H54 (cell line): ENCODE results near the gene MYL10.

ENCODE experiments used
- DNase-seq: peaks from one replicate; pipeline ENCODE4 v3.0.0; 2011; ENCODE audit warnings: low spot score, mixed read lengths; ENCODE audit not compliant: insufficient read length
- FAIRE-seq: peaks from 3 replicates; lab custom pipeline; 2011; peaks lifted over from hg19 to GRCh38; lab: Jason Lieb, UNC
- POLR2A ChIP-seq: IDR thresholded peaks from 2 replicates; pipeline ENCODE4 v1.6.1; 2011; ENCODE audit warnings: low read depth, mild to moderate bottlenecking, low read length

Gene MYL10

DNA sequence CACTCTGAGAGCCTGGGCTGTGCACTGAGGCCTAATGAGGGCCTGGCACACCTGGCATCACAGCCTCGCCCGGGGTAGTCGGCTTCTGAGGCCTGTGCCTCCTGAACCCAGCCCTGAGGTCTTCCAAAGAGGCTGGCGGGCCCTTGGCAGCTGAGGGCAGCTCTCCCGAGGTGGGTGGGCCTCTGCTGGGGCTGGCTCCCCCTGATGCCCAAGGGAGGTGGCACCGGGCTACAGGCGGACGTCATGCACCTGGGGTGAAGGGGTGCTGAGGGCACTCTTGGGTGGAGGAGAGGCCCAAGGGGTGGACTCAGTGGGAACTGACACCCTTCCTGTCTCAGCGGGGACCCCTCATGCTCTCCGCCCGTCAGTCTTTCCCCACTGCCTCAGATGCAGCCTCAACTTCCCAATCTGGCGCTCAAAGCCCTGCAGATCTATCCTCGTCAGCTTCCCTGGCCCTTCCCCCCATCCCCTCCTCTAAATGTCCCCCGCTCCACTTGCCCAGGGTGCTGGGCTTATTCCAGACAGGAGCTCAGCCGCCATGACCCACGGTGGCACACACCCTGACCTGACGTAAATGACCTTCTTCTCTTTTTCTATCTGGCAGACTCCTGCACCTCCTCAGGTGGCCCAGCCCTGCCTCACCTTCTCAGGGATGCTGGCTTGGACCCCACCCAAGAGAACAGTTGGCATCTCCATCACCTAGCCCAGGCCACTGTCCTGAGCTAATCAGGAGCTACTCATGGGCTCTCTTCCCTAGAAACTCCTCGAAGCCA, 38.2 kb downstream of the MYL10 start:
- DNase-seq (no peak), FAIRE-seq (no peak)
- TF ChIP-seq POLR2A, result no peak

DNA sequence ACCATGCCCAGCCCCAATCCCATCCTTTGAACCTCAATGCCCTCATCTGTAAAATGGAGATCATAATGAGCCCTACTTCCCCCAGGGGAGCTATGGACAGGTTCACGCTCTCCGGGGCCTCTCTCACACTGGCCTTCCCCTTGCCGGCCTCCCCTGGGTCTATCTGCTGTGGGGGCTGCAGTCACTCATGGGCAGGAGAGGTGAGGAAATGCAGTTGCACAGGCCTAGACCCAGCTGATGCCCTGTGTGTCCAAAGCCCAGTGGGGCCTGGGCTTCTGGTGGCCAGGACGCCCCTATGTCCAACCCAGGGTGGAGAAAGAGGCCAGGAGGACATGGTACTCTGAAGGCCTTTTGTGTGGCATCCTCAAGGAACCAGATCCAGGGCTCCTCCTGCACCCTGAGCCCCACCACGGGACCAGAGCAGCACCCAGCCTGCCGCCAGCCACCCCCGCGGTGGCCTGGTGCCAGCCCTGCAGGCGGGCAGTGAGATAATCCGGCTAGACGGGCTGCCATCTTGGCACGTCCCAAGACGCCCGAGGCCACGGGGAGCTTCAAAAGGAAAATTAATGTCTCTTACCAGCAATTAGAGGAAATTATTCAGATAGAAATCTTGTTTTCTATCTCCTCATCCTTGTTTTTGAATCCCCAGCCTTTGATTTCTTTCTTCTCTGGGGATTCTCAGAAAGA, 39.0 kb downstream of the MYL10 start:
- FAIRE-seq, result no peak
- TF ChIP-seq POLR2A, result no peak
- DNase-seq, result no peak

DNA sequence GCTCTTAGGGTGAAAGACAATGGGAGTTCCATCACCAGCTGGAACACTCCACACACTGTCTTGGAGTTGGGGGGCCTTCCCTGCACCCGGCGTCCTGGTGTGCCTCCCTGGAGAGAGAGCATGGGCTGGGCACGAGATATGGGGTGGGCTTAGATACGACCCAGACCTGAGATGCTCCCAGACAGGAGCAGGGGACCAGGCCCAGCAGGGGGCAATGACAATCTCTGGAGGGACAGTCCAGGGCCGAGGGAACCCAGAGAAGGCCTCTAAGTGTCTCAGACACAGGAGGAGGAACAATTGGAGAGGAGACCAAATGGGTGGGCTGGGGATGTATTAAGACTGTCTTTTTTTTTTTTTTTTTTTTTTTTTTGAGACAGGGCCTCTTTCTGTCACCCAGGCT, 40.0 kb downstream of the MYL10 start:
- no peak for TF ChIP-seq POLR2A
- FAIRE-seq (no peak), DNase-seq (no peak)

DNA sequence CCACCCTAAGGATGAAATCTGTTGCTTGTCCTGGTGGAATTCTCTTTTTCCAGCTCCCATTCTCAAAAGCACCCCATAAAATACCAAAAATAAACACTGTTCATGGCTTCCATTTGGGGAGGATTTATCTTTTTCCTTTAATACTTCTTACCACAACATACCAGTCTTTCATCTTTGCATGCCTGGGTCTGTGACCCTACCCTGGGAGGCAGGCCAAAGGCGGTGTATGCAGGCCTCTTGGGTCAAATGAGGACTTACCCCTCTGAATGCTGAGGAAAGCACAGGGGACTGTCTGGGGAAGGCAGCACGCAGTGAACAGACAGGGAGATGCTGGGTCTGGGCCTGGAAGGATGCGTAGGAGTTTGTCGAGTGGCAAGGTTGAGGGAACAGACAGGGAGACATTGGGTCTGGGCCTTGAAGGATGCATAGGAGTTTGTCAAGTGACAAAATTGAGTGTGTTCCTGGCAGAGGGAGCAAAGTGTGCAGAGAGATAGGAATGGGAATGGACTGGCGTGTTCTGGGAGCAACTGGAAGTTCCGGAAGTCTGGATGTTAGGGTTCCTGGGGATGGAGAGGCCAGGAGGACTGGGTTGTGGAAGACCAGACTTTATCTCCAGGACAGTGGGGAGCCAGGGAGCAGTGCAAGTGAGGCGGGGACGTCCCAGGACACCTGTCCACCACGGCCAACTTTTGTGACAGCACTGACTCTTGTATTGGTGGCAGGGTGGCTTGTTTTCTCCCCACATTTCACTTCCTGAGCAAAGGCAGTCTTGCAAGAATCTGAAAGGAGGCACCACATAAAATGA, 40.8 kb downstream of the MYL10 start:
- no peak for TF ChIP-seq POLR2A
- FAIRE-seq (no peak), DNase-seq (no peak)

DNA sequence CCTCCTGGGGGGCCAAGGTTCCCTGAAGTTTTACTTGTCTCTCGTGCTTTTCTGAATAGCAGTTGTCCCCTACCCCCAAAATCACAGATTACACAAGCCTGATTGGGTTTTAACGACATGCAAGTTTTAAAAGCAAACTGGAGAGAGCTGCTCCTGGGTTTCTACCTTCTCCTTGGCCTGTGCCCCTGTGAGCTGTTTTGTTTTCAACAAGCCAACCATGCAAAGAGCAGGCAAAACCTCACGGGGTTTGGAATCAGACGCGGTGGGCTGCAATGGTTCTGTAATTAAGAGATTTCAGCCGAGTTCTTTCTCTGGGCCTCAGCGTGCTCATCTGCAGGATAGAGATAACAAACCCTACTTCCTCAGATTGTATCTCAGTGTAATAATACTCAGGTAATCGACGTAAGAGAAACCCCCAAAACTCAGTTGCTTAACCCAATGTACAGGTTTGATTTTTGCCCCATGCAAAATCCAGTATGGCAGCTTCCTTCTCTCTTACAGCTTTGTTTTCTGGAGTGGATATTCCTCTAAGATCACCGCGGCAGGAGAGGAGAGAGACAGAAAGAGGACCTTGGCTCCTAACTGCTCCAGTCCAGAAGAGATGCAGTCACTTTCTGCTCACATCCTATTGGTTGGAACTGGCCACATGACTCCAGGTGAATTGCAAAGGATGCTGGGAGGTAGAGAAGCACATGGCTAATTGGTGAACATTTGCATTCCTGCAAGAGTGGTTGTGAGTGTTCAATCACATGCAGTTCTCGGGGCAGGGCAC, 42.0 kb downstream of the MYL10 start:
- no peak for FAIRE-seq
- no peak for TF ChIP-seq POLR2A
- no peak for DNase-seq

DNA sequence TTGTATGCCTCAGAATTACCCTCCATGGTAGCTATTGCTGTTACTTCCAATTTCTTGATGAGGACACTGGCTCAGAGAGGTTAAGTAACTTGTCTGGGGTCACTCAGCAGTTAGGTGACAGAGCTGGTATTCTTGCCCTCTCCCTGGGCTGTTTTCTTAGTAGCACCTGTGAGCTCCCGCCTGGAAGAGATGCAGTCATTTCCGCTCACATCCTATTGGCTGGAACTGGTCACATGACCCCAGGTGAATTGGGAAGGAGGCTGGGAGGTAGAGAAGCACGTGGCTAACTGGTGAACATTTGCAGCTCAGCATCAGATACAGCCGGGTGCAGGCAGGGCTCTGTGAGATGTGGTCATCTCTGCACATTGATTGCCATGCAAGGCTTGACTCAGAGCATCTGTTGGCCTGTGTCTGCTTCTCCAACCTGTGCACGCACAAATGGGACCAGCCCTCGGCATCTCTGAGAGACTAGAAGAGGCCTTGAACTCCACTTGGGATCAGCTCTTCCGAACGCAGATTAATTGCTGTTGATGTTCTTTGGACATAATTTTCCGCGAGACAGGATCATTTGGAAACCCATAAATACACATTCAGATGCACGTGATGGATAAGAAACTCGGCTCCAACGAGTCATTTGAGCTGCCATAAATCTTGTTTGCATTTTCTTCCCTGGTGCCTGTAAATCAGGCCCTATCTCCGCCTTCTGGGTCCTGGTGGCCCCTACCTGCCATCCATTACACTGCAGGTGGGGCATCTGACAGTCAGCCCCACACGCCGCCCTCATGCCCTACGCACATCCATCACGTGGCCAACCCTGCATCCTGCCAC, 42.8 kb downstream of the MYL10 start:
- no peak for FAIRE-seq
- no peak for DNase-seq
- no peak for TF ChIP-seq POLR2A

DNA sequence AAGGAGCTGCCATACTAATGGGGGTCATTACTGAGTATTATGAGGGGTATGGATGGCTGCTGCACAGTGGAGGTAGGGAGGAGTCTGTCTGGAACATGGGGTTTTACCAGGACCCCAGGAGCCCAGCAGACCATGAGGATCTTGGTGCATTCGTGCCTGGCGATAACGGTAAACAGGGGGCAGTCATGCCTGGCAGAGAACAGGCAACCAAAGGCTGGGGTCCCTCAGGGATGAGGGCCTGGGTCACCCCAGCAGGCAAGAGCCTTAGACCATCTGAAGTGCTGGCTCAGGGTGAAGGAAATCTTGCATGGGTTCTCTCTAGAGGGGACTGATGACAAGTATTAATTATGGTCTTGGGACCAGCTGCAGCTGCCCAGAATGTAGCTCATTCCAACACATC, 46.1 kb downstream of the MYL10 start:
- TF ChIP-seq POLR2A, result no peak
- no peak for FAIRE-seq

DNA sequence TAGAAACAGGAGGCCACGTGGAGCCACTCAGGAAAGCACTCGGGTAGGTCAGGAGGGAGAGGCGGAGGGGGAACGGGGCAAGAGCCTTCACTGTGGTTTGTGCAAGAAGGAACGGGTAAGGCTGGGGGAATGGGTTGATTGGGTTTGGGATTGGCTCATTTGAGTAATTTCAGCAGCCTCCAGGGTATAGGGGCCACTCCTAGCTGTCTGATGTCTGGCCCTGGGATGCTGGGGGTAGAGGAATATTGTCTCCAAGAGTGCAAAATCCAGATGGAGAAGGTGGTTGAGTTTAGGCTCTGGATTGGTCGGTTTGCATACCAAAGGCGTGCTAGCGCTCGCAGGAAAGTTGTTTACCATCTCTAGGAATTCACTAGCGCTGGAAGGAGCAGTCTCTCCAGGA, 47.2 kb downstream of the MYL10 start:
- no peak for DNase-seq
- TF ChIP-seq POLR2A, result no peak
- no peak for FAIRE-seq

More for the DNA sequence above, 46.1 kb downstream of the MYL10 start:
- DNase-seq, result no peak

DNA sequence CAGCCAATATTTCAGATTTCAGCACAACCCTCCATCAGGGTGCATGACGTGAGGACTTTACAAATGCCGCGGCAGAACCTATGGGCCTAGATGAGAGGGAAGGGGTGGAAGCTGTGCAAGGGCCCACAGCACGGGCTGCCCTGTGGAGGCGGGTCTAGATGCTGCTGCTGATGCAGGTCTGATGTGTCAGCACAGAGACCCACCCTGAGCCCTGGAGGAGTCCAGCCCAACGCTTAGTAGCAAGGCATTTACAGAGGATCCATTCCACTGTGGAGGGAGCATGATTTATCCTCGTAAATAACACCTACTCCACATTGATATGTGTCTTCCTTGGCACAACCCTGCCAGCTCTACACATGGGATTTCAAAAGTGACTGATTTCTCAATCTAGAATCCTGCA, 48.5 kb downstream of the MYL10 start:
- TF ChIP-seq POLR2A, result no peak
- FAIRE-seq, result no peak
- DNase-seq, result no peak

DNA sequence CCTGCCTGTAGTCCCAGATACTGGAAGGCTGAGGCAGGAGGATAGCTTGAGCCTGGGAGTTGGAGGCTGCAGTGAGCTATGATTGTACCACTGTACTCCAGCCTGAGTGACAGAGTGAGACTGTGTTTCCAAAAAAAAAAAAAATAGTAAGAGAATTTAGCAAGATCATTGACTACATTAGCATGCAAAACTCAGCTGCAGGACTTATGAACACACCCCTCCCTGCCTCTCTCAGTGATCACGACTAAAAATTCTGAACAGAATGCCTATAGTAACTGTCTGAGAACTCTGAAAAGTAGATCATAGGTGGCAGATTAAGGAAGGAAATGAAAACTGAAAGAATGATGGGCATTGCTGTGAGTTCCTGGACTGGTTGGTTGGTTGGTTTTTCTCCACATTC, 50.5 kb downstream of the MYL10 start:
- FAIRE-seq (no peak), DNase-seq (no peak)
- TF ChIP-seq POLR2A, result no peak

DNA sequence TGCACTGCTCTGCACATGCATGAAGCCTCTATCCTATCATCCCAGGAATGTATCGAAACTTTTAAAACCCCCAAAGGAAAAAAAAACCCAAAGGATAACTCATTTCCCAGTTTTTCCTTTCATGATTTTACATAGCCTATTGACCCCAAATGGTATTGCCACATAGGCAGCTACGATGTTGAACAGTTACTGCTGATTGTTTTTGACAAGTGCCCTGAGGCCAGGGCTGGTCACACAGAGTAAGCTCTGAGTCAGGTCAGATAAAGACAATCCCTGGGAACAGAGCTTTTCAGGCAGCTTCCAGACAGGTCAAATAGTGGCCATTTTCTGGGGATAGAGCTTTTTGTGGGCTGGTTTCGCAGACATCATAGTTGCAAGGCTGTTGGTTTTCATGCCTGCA, 52.1 kb downstream of the MYL10 start:
- no peak for FAIRE-seq
- no peak for DNase-seq
- no peak for TF ChIP-seq POLR2A

DNA sequence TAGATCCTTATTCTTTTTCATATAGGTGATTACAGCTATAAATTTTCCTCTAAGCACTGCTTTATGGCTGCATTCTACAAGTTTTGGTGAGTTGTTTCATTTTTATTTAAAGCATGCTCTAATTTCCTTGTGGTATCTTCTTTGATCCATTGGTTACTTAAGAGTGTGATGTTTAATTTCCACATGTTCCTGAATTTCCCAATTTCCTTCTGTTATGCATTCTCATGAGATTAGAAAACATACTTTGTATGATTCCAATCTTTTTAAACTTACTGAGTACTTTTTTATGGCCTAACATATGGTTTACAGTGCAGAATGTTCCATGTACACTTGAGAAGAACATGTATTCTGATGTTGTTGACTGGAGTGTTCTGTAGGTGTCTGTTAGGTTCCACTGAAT, 53.4 kb downstream of the MYL10 start:
- no peak for DNase-seq
- no peak for FAIRE-seq
- no peak for TF ChIP-seq POLR2A

DNA sequence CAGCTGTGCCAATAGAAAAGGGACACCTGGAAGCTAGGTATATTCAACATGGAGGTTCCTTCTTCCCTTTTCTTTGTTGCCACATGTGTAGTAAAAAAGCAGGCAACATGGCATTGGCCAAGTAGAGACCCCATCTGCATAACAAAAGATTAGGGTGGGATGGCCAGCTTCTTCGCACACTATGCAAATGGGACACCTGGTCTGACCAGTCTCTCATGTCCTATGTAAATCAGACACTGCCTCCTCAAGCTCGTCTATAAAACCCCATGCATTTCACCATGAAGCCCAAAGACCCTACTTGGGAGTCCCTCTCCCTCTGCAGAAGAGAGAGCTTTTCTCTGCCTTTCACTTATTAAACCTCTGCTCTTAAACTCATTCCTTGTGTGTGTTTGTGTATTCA, 53.9 kb downstream of the MYL10 start:
- no peak for DNase-seq
- no peak for TF ChIP-seq POLR2A
- no peak for FAIRE-seq
